ENCODE results near the gene MUS81. TPM values are rescaled to one million over a fixed set of nuclear protein-coding genes. Genes with fewer than 3 reads are reported as not detected.

The MUS81 gene
- total and polyA plus RNA-seq, 10 of the 15 experiments (the other 5 are each of a cell fraction or from before 2014, with no cell fraction given), result 11.8 to 76.1 (median 48.4) TPM

DNA sequence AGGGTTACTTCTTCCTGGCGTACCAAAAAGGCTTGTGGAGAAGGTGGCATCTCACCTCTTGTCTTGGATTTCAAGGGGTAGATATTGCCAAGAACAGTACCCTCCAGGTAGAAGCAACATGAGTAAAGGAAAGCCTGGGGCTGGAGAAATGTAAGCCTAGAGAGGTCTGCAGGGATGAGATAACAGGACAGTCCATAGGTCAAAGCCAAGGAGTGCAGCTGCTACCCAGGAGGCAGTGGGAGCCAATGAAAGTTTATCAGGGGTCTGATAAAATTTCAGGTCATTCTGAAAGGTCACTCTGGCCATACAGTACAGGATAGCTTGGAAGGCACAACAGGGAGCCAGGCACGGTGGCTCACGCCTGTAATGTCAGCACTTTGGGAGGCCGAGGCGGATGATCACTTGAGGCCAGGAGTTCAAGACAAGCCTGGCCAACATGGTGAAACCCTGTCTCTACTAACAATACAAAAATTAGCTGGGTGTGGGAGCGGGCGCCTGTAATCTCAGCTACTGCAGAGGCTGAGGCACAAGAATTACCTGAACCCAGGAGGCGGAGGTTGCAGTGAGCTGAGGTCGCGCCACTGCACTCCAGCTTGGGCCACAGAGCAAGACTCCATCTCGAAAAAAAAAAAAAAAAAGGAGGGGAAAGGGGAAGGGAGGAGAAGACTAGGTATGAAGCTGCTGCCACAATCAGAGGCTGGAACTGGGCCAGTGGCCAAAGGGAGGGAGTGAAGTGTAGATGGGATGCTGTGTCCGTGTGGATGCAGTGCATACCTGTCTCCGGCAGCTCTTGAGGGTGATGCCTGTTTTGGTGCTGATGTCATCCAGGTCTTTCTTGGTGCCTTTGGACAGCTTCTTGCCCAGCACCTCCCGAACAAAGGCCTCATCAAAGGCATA lies 26.8 kb downstream of the MUS81 start (continued):
- TF ChIP-seq, protein P1, sequence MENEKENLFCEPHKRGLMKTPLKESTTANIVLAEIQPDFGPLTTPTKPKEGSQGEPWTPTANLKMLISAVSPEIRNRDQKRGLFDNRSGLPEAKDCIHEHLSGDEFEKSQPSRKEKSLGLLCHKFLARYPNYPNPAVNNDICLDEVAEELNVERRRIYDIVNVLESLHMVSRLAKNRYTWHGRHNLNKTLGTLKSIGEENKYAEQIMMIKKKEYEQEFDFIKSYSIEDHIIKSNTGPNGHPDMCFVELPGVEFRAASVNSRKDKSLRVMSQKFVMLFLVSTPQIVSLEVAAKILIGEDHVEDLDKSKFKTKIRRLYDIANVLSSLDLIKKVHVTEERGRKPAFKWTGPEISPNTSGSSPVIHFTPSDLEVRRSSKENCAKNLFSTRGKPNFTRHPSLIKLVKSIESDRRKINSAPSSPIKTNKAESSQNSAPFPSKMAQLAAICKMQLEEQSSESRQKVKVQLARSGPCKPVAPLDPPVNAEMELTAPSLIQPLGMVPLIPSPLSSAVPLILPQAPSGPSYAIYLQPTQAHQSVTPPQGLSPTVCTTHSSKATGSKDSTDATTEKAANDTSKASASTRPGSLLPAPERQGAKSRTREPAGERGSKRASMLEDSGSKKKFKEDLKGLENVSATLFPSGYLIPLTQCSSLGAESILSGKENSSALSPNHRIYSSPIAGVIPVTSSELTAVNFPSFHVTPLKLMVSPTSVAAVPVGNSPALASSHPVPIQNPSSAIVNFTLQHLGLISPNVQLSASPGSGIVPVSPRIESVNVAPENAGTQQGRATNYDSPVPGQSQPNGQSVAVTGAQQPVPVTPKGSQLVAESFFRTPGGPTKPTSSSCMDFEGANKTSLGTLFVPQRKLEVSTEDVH (IDR thresholded peaks at IDR 0.05; ENCODE audit: low read depth, partially characterized antibody), result no peak
- no peak for TF ChIP-seq RFX5 (IDR thresholded peaks at IDR 0.05; ENCODE audit: low read depth, low read length)

- CTCF ChIA-PET, result interaction anchor here (0.6 to 11.0 kb wide), 23 partner anchors 12 to 398 kb away, joined by 3 to 167 read pairs (median 7); partner anchors contain the start of genes CFL1, FOSL1, MUS81 and RNASEH2C
- Histone ChIP-seq H3K4me1 (ENCODE audit: control insufficient read depth, insufficient read depth, low read length) (peaks cover 26% of the 10 kb centered on the region), H3K4me2 (ENCODE audit: control insufficient read depth, insufficient read depth) (peak overlapping the region; percentile 88), H3K79me2 (ENCODE audit: control insufficient read depth, insufficient read depth, low read length) (peaks cover 43% of the 10 kb centered on the region), H2AFZ (ENCODE audit: control insufficient read depth, low read depth, low read length) (peak overlapping the region; percentile 97), H3K36me3 (ENCODE audit: control insufficient read depth in 2 of 2, insufficient read depth in 2 of 2, low read length in 1 of 2) (peaks cover 12 to 21% of the 10 kb centered on the region in 2 experiments), H3K9ac (ENCODE audit: control insufficient read depth, insufficient read depth, low read length) (peak overlapping the region; percentile 73), H3K27me3 (replicated peaks in 1 of 2; ENCODE audit: control insufficient read depth in 2 of 2, insufficient read depth in 2 of 2, low read length in 1 of 2) (no peaks in the 10 kb centered on the region), H3K9me3 (replicated peaks; ENCODE audit: control insufficient read depth, insufficient read depth, low read length) (no peaks in the 10 kb centered on the region), H4K20me1 (ENCODE audit: control insufficient read depth, insufficient read depth) (no peaks in the 10 kb centered on the region), H3K27ac (ENCODE audit: control insufficient read depth, insufficient read depth) (peak overlapping the region; percentile 70), H3K4me3 (peak overlapping the region; percentile 90)
- SMC1A ChIA-PET (ENCODE audit: uncharacterized antibody, unreplicated experiment), result interaction anchor here (0.7 to 6.7 kb wide), 14 partner anchors 12 to 273 kb away, joined by 3 to 52 read pairs (median 6); partner anchors contain the start of genes CFL1, FOSL1, KAT5 and MUS81
- RAD21 ChIA-PET (ENCODE audit: unreplicated experiment), result interaction anchor here (0.7 to 8.0 kb wide), 18 partner anchors 11 to 248 kb away, joined by 3 to 76 read pairs (median 4); partner anchors contain the start of genes CFL1, MUS81, RNASEH2C and SART1
- TSS peak; percentile 70 for BruUV-seq (replicated peaks)
- intact Hi-C loops (cut with micrococcal nuclease; ENCODE audit: unreplicated experiment) (loop anchor here (1.0 to 2.0 kb wide), 3 partner anchors 29 to 102 kb away; partner anchors contain the start of genes CFL1 and SART1), in situ Hi-C loops (cut with MboI) (no loop called here)
- no peak for DNase-seq (ENCODE audit: low read depth, low spot score)
- FAIRE-seq, result no peak
- POLR2A ChIA-PET, result interaction anchor here (0.5 to 7.4 kb wide), 30 partner anchors 9 to 1141 kb away, joined by 3 to 155 read pairs (median 5); partner anchors contain the start of genes BANF1, C11orf68, CFL1 and EIF1AD
- 1% methylated on average over 23 of the region's 23 CpGs for WGBS (ENCODE audit: insufficient coverage, insufficient replicate concordance, low lambda C conversion rate, missing lambda C conversion rate)
- ATAC-seq, result no peak
- TF ChIP-seq GATAD2B (conservative IDR thresholded peaks at IDR 0.05; ENCODE audit: low read depth) (no peak), MLLT1 (IDR thresholded peaks at IDR 0.05) (no peak), JUND (IDR thresholded peaks at IDR 0.05; ENCODE audit: low read depth, low read length) (no peak), BHLHE40 (IDR thresholded peaks at IDR 0.05; ENCODE audit: borderline replicate concordance in 1 of 2, low read depth in 2 of 2, low read length in 1 of 2) (no peak), JUNB (IDR thresholded peaks at IDR 0.05) (no peak), ASH2L (IDR thresholded peaks at IDR 0.05; ENCODE audit: borderline replicate concordance, low read depth) (no peak), ZBED1 (IDR thresholded peaks at IDR 0.05; ENCODE audit: borderline replicate concordance) (no peak), SP1 (IDR thresholded peaks at IDR 0.05; ENCODE audit: low read depth, low read length) (no peak)
- TF ChIP-seq, protein P2, sequence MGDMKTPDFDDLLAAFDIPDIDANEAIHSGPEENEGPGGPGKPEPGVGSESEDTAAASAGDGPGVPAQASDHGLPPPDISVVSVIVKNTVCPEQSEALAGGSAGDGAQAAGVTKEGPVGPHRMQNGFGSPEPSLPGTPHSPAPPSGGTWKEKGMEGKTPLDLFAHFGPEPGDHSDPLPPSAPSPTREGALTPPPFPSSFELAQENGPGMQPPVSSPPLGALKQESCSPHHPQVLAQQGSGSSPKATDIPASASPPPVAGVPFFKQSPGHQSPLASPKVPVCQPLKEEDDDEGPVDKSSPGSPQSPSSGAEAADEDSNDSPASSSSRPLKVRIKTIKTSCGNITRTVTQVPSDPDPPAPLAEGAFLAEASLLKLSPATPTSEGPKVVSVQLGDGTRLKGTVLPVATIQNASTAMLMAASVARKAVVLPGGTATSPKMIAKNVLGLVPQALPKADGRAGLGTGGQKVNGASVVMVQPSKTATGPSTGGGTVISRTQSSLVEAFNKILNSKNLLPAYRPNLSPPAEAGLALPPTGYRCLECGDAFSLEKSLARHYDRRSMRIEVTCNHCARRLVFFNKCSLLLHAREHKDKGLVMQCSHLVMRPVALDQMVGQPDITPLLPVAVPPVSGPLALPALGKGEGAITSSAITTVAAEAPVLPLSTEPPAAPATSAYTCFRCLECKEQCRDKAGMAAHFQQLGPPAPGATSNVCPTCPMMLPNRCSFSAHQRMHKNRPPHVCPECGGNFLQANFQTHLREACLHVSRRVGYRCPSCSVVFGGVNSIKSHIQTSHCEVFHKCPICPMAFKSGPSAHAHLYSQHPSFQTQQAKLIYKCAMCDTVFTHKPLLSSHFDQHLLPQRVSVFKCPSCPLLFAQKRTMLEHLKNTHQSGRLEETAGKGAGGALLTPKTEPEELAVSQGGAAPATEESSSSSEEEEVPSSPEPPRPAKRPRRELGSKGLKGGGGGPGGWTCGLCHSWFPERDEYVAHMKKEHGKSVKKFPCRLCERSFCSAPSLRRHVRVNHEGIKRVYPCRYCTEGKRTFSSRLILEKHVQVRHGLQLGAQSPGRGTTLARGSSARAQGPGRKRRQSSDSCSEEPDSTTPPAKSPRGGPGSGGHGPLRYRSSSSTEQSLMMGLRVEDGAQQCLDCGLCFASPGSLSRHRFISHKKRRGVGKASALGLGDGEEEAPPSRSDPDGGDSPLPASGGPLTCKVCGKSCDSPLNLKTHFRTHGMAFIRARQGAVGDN (IDR thresholded peaks at IDR 0.05), result no peak
Observed at GRCh38 chr11:65887723-65888162, 27.5 kb downstream of the MUS81 start.
